Activated naive CD8-positive, alpha-beta T cell treated with anti-CD3 and anti-CD28 coated beads, Interleukin-2, amount 50 U/mL, for 24 hours (primary cell): ENCODE measurements around the gene TMEM126B.

Experiments used
- ATAC-seq: fragments of 150-1000 bp; cut with Tn5 transposase; one replicate; pipeline ENCODE4 v1.10.0; 2021
- DNase-seq: peaks from one replicate; pipeline ENCODE4 v3.0.0; 2021
- H3K27ac Mint-ChIP-seq: one replicate; pipeline ENCODE4 v1.8.0; 2021; ENCODE audit warnings: mild to moderate bottlenecking, mixed read lengths
- H3K27me3 Mint-ChIP-seq: one replicate; pipeline ENCODE4 v1.8.0; 2021; ENCODE audit warnings: mixed read lengths
- H3K36me3 Mint-ChIP-seq: one replicate; pipeline ENCODE4 v1.8.0; 2021; ENCODE audit warnings: low read depth, mixed read lengths
- H3K4me1 Mint-ChIP-seq: one replicate; pipeline ENCODE4 v1.8.0; 2021; ENCODE audit warnings: mixed read lengths
- H3K4me3 Mint-ChIP-seq: one replicate; pipeline ENCODE4 v1.8.0; 2021; ENCODE audit warnings: mild to moderate bottlenecking, moderate library complexity, mixed read lengths
- H3K9me3 Mint-ChIP-seq: one replicate; pipeline ENCODE4 v1.8.0; 2021; ENCODE audit warnings: mixed read lengths

The TMEM126B gene

GRCh38 chr11:85685125-85685819, 56.9 kb downstream of the TMEM126B start:
- H3K36me3 Mint-ChIP-seq = no peaks in the 10 kb centered on the region
- H3K27ac Mint-ChIP-seq = no peak overlapping the region
- no peaks in the 10 kb centered on the region for H3K9me3 Mint-ChIP-seq
- no peak overlapping the region for H3K4me3 Mint-ChIP-seq
- no peak for ATAC-seq
- DNase-seq = no peak
- H3K4me1 Mint-ChIP-seq = peaks cover 8% of the 10 kb centered on the region
- H3K27me3 Mint-ChIP-seq = peaks cover 2% of the 10 kb centered on the region

- Mint-ChIP-seq H3K4me1 (peaks cover 8% of the 10 kb centered on the region), H3K4me3 (no peak within 1 kb of the TSS), H3K27ac (no peak within 1 kb of the TSS), H3K36me3 (no peaks in the 10 kb centered on the region), H3K27me3 (no peaks in the 10 kb centered on the region), H3K9me3 (no peaks in the 10 kb centered on the region)
- ATAC-seq = no peak
- DNase-seq = no peak
These were observed 57.5 kb downstream of the TMEM126B start, which contains the start of gene CCDC89 for GRCh38 chr11:85685820-85686459. TSS of gene CCDC89 (minus strand) at chr11:85686195. CDS start at chr11:85686130, 65 bp downstream.
